GM12878 (cell line): ENCODE data around the gene CHAT.

Experiments
- CTCF ChIP-seq, 3 experiments: IDR thresholded peaks in 2 of 3; conservative IDR thresholded peaks in 1 of 3; 2 replicates each; pipeline ENCODE4 v1.5.1; 2011; ENCODE audit warnings: low read depth in 3 of 3, low read length in 3 of 3, mild to moderate bottlenecking in 3 of 3, control low read depth in 2 of 3, moderate library complexity in 2 of 3, inconsistent platforms in 1 of 3, mixed read lengths in 1 of 3; ENCODE audit not compliant: control insufficient read depth in 2 of 3, insufficient read depth in 1 of 3; ENCODE audit errors: extremely low read depth in 1 of 3
- EZH2 ChIP-seq: IDR thresholded peaks from 2 replicates; pipeline ENCODE4 v1.6.1; 2012; ENCODE audit warnings: low read depth, mild to moderate bottlenecking, control low read depth, inconsistent platforms, low read length, borderline replicate concordance; ENCODE audit not compliant: control insufficient read depth
- FOXM1 ChIP-seq: IDR thresholded peaks from 2 replicates; pipeline ENCODE4 v1.6.1; 2012; ENCODE audit warnings: low read depth, mild to moderate bottlenecking, inconsistent platforms, low read length, moderate library complexity
- LARP7 ChIP-seq: fragments of 450-650 bp; IDR thresholded peaks from 2 replicates; pipeline ENCODE4 v1.6.1; 2017; ENCODE audit warnings: mild to moderate bottlenecking
- POU2F2 ChIP-seq: IDR thresholded peaks from 3 replicates; pipeline ENCODE4 v1.6.1; 2011; ENCODE audit warnings: low read depth, mild to moderate bottlenecking, low read length, borderline replicate concordance
- TARDBP ChIP-seq: IDR thresholded peaks from 2 replicates; pipeline ENCODE4 v1.6.1; 2016; ENCODE audit warnings: borderline replicate concordance
- TCF12 ChIP-seq: IDR thresholded peaks from 2 replicates; pipeline ENCODE4 v1.6.1; 2011; ENCODE audit warnings: low read depth, mild to moderate bottlenecking, low read length

DNA sequence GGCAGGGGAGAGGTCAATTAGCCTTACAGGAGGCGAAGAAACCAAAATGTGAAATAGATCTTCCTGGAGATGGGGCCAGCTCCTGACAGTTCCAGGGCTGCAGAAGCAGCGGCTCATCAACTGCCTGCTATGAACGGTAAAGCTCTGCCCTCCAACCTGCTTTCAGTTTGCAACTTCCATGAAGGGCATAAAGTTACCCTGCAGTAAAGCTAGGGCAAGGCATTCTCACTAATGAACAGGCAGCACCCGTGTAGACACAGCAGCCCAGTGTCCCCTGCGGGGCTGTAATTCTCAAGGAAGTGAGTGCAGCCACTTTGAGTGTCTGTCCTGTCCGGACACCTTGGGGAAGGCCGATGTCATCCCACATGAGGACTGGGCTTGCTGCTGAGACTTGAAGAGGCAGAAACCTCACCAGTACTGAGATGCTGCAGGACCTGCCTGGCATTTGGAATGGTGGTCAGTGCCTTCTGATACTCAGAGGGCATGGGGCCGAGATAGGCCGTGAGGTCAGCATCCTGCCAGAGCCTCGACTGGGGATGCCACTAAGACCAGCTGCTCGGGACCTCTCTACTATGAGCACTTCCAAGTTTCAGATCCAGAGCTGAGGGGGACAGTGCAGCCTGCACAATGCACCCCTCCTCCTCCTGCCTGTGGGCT is 39.6 kb downstream of the CHAT start:
- TF ChIP-seq FOXM1, result no peak
- no peak for TF ChIP-seq CTCF (IDR thresholded peaks at IDR 0.05 in 2 of 3, conservative IDR thresholded peaks at IDR 0.05 in 1 of 3; ENCODE audit: control insufficient read depth in 2 of 3, extremely low read depth in 1 of 3, insufficient read depth in 1 of 3, low read depth in 3 of 3, low read length in 3 of 3)
- TF ChIP-seq LARP7, result no peak
- no peak for TF ChIP-seq TCF12
- TF ChIP-seq POU2F2, result no peak
- TF ChIP-seq TARDBP, result no peak
- no peak for TF ChIP-seq EZH2
